Activated T-helper 9 cell treated with anti-CD3 and anti-CD28 coated beads, Interleukin-2, amount 50 U/mL, for 16 hours (primary cell): ENCODE data around the gene NADK2.
A peak's percentile ranks its signal among the peaks of the same experiment; 100 is the strongest.

ENCODE experiments used
- DNase-seq: peaks from one replicate; pipeline ENCODE4 v3.0.0-alpha.2; 2020; ENCODE audit warnings: low read depth

NADK2 gene

DNA sequence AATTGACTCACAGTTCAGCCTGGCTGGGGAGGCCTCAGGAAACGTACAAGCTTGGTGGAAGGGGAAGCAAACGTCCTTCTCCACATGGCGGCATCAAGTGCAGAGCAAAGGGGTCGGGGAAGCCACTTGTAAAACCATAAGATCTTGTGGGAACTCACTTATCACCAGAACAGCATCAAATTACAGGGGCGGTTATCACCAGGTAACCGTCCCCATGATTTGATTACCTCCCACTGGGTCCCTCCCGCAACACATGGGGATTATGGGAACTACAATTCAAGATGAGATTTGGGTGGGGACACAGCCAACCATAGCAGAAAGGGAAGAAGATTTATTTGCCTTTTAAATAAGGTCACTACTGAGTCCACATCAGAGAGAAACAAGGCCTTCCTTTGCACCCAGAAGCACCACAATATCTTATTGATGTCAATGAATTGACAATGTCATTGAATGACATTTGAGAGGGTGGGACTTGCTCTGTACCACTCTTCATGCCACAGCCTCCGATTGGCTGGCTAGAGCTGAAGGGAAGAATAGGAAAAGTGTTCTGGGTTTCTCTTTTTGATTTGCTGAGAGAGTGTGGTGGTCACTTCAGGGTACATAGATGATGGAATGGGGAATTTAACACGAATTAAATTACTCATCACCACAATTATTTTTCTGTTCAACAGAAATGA lies 78.8 kb downstream of the NADK2 start:
- no peak for DNase-seq

- DNase-seq: no peak
These were observed 80.4 kb downstream of the NADK2 start for GRCh38 chr5:36161361-36161760.

GRCh38 chr5:36160617-36161016 lies 81.1 kb downstream of the NADK2 start:
- no peak for DNase-seq

DNA sequence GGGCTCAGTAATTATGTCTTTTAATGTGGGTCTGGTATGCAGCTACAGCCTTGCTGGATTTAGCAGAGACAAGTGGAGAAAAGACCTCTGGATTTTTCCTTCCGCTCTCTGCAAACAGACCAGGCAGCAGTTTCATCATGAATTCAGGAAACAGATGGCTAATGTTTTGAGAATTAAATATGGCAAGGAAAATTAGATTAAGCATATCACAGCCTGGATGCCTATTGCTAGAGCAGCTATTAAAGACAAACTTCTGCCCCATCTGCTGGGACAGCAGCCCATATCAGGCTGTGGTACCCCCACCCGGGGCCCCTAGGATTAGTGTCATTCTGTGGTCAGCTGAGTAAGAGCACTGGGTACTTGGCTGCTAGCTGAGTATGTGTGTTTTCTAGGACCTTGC lies 83.6 kb downstream of the NADK2 start:
- no peak for DNase-seq

- no peak for DNase-seq
These were observed 85.1 kb downstream of the NADK2 start for GRCh38 chr5:36156619-36157018.

DNA sequence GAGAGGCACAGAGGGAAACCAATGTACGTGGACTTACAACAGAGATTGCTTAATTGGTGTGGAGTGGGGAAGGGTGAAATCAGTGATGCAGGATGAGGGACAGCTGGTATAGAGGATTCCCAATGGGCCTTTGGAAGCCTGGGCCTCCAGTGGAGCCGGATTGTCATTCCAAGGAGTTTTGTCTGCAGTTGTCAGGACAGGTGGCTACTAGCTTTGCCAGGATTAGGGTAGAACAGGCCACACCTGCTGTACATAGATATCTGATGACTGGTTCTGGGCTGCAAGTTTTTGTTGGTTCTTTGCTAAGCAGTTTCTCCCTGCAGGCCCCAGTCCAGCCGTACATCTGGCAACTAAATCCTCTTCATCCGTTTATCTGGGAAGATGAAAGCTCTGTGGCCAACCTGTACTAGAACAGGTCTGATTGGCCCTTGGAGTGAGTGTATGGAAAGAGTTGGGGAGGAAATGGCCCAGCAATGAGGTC lies 85.6 kb downstream of the NADK2 start:
- DNase-seq: no peak

DNA sequence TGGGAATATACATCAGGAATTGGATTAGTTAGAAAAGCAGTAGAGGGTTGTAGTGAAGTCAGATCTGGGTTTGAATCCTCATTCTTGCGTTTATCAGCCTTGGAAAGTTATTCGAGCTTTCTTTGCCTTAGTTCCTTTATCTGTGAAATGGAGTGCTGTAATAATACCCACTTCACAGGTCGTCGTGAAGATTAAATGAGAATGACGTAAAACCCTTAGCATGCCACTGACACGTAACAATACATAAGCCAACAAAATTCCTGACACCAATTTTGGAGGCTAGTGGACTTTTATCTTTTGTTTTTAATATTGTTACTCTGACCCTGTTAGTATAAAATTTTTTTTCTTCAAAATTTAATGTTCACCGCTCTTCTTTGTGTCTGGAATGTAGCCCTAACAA lies 86.4 kb downstream of the NADK2 start:
- no peak for DNase-seq

DNA sequence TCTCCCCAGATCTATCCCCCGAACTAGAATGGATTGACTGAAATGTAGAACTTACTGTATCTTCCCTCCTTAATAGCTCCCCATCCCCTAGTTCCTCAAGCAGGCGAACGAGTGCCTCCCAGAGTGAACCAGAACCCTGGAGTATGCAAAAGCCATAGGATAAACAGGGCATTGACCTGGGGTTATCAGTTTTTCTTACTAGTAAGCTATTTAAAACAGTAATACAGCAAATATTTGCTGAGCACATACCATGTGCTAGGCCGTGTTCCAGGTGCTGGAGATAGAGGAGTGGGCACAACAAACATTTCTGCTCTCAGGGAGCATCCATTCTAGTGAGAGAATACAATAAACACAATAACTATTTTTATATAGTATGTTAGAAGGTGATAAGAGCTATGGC lies 88.0 kb downstream of the NADK2 start:
- DNase-seq: no peak

GRCh38 chr5:36153298-36153677 lies 88.4 kb downstream of the NADK2 start:
- DNase-seq: no peak

GRCh38 chr5:36152324-36153297 lies 89.1 kb downstream of the NADK2 start:
- DNase-seq: no peak

DNA sequence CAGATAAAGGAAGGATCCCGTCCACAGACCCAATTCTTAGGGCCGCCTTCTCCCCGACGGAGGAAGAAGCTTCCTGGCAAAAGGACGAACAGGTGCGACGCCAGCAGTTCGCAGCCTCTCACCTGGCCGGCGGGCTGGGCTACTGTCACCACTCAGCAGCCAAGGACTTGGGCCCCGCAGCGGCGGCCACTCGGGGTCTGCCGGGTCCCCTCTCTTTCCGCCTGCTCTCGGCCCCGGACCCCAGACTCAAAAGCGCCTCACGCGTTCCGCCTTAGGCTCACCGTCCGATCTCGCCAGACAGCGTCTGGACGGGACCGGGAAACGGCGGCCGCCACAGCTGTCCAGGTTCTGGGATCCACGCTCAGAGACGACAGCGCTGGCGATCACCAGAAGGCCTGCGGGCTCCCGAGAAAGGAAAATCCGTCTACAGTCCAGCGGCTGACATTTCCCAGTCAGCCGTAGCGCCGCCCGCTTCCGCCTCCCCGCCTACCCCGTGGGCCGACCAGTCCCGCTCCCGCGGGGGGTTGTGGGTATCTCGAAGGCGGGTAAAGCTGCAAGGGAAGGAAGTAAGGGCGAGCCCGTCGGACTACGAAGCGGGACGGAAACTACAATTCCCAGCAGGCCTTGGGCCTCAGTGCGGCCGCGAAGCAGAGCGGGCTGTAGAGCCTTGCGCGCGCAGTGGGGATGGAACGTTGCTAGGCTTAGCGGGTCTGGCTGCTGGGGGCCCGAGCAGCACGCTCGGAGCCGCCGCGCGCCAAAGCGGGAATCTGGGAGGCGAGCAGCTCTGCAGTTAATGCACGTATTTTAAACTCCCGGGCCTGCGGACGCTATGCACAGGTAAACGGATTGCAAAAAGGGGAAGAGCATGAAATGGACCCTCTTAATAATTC lies 90.0 kb downstream of the NADK2 start, which contains the start of the genes LMBRD2 and SKP2:
Gene LMBRD2 (minus strand): TSS at position 454 of the 890 bp plus-strand sequence. CDS start 8,538 bp downstream, outside the sequence.
Gene SKP2 (plus strand): TSS at position 678 of the 890 bp plus-strand sequence. CDS start 152 bp downstream, at position 830.
- peak; percentile 96 for DNase-seq

- peak; percentile 10 for DNase-seq
These were observed 90.9 kb downstream of the NADK2 start for GRCh38 chr5:36150676-36151433.

- no peak for DNase-seq
These were observed 94.0 kb downstream of the NADK2 start for GRCh38 chr5:36147681-36148080.

GRCh38 chr5:36146390-36146789 lies 95.3 kb downstream of the NADK2 start:
- no peak for DNase-seq

GRCh38 chr5:36145311-36145710 lies 96.4 kb downstream of the NADK2 start:
- DNase-seq: no peak
